ENCODE results near the gene SHROOM3. TPM values are rescaled to one million over a fixed set of nuclear protein-coding genes. Genes with fewer than 3 reads are reported as not detected.

Gene SHROOM3
- total RNA-seq, 1 donor: 18.0 TPM

DNA sequence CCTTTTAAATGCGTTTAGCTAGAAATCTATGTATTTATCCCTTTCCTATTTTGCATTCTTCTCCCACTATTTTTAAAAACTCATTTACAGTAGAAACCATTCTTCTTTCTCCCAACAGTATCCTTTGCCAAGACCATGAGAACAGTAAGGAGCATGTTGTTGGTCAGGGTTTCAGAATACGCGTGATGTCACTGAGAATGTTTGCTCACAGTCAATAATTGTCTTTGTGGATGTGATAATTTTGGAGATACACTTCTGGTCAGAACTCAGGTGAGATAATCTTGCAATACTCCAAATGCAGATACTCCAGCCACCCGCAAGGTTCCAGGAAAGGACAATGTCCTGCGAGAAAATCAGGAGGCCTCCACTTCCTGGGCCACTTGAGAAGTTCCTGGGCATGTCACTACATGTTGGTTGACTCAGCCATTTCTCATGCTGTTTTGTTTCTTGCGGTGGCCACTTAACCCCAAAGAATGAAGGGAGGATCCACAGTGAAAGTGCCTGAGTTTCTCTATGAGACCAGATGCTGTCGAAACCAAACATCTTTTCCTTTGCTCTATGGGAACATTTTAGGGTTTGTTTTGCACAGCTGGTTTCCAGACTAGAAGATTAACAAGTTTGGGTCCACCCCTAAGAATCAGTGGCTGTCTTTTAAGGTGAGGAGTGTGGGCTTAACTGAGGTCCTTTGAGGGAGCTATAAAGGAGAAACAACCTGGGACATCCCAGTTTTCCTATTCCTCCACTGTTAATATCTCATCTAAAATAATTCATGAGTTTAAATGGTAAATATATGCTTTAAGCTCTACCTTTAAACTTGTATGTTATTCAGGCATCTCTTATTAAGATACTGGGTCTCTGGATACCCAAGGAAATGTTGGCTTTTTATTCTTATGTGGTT, 346.9 kb downstream of the SHROOM3 start:
- peak; percentile 89 for DNase-seq (ENCODE audit: low read depth)
- H3K4me3 ChIP-seq (ENCODE audit: low read depth, low read length): peak overlapping the region; percentile 48
- TF ChIP-seq, protein P1, sequence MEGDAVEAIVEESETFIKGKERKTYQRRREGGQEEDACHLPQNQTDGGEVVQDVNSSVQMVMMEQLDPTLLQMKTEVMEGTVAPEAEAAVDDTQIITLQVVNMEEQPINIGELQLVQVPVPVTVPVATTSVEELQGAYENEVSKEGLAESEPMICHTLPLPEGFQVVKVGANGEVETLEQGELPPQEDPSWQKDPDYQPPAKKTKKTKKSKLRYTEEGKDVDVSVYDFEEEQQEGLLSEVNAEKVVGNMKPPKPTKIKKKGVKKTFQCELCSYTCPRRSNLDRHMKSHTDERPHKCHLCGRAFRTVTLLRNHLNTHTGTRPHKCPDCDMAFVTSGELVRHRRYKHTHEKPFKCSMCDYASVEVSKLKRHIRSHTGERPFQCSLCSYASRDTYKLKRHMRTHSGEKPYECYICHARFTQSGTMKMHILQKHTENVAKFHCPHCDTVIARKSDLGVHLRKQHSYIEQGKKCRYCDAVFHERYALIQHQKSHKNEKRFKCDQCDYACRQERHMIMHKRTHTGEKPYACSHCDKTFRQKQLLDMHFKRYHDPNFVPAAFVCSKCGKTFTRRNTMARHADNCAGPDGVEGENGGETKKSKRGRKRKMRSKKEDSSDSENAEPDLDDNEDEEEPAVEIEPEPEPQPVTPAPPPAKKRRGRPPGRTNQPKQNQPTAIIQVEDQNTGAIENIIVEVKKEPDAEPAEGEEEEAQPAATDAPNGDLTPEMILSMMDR (IDR thresholded peaks at IDR 0.05; ENCODE audit: insufficient read depth, low read length): no peak

GRCh38 chr4:76782837-76783236, 347.8 kb downstream of the SHROOM3 start:
- H3K4me3 ChIP-seq (ENCODE audit: low read depth, low read length): peak overlapping the region; percentile 48
- TF ChIP-seq, protein P1 (IDR thresholded peaks at IDR 0.05; ENCODE audit: insufficient read depth, low read length): no peak
- peak; percentile 80 for DNase-seq (ENCODE audit: low read depth)

DNA sequence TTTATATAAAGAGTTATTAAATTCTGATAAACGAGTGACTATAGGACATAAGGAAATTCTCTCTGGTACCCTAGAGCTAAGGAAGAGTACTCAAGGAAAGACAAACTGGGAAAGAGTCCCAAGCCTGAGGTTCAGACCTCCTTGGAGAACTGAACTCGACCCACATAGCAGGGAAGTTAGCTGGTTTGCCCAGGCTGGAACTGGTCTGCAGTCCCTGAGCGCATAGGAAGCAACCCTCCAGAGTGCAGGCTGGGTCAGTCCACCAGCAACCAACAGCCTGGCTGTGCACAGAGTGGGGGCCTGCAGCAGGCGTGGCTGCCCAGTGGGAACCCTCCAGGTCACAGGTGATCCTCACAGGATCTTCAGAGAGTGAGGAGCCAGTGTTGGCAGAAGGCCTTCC, 348.8 kb downstream of the SHROOM3 start:
- TF ChIP-seq, protein P1 (IDR thresholded peaks at IDR 0.05; ENCODE audit: insufficient read depth, low read length): no peak
- DNase-seq (ENCODE audit: low read depth): peak; percentile 15
- no peak overlapping the region for H3K4me3 ChIP-seq (ENCODE audit: low read depth, low read length)

- TF ChIP-seq, protein P1 (IDR thresholded peaks at IDR 0.05; ENCODE audit: insufficient read depth, low read length): no peak
- no peak for DNase-seq (ENCODE audit: low read depth)
Measured at GRCh38 chr4:76784237-76784636, 349.2 kb downstream of the SHROOM3 start.

DNA sequence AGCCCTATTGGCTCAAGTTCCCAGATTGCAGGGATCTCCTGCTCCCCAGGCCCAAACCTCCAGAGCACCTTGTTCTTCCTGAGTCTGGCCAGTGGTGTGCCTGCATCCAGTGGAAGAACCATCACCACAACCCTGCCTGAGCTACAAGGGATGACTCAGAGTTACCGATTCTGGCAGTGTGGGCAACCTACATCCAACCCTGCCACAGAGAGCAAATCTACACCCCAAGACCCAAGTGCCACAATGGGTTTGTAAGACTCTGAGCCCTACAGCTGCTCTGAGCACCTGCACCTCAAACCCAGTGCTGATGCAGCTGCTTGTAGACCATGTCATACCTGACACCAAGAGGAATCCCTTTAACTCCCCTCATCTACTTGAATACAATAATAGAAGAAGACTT, 352.9 kb downstream of the SHROOM3 start:
- DNase-seq (ENCODE audit: low read depth): no peak
- no peak overlapping the region for H3K4me3 ChIP-seq (ENCODE audit: low read depth, low read length)
- TF ChIP-seq, protein P1 (IDR thresholded peaks at IDR 0.05; ENCODE audit: insufficient read depth, low read length): no peak

More at GRCh38 chr4:76784237-76784636, 349.2 kb downstream of the SHROOM3 start:
- H3K4me3 ChIP-seq (ENCODE audit: low read depth, low read length): no peak overlapping the region

DNA sequence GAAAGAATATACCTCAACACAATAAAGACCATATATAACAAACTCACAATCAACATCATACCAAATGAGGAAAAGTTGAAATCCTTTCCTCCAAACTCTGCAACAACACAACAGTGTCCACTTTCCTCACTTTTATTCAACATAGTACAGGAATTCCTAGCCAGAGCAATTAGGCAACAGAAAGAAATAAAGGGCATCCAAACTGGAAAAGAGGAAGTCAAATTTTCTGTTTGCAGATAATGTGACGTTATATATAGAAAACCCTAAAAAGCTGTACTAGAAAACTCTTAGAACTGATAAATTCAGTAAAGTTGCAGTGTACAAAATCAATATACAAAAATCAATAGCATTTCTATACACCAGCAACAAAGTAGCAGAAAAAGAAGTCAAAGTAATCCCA, 355.3 kb downstream of the SHROOM3 start:
- no peak for DNase-seq (ENCODE audit: low read depth)
- H3K4me3 ChIP-seq (ENCODE audit: low read depth, low read length): no peak overlapping the region
- TF ChIP-seq, protein P1 (IDR thresholded peaks at IDR 0.05; ENCODE audit: insufficient read depth, low read length): no peak
